WTC11 (cell line): ENCODE data around the gene DDRGK1.

Experiments
- ATF3 ChIP-seq: sonication (generic); formaldehyde crosslinking; conservative IDR thresholded peaks from 2 replicates; pipeline ENCODE4 v1.8.1; 2022; ENCODE audit warnings: mild to moderate bottlenecking, missing genetic modification reagents
- CTCF ChIP-seq: fragments of 200-600 bp; IDR thresholded peaks from 2 replicates; pipeline ENCODE4 v1.8.0; 2022; ENCODE audit warnings: antibody characterized with exemption
- ESRRA ChIP-seq: sonication (generic); formaldehyde crosslinking; IDR thresholded peaks from 2 replicates; pipeline ENCODE4 v1.8.1; 2022; ENCODE audit warnings: mild to moderate bottlenecking, missing genetic modification reagents, borderline replicate concordance
- FOXJ3 ChIP-seq: sonication (generic); formaldehyde crosslinking; IDR thresholded peaks from 2 replicates; pipeline ENCODE4 v1.9.0; 2021; ENCODE audit warnings: missing genetic modification reagents, mild to moderate bottlenecking, borderline replicate concordance
- FOXK1 ChIP-seq: sonication (generic); formaldehyde crosslinking; IDR thresholded peaks from 2 replicates; pipeline ENCODE4 v1.8.0; 2022; ENCODE audit warnings: mild to moderate bottlenecking, moderate library complexity, missing genetic modification reagents
- GRHL2 ChIP-seq: fragments of 250-450 bp; sonication (Bioruptor Pico); IDR thresholded peaks from 2 replicates; pipeline ENCODE4 v1.8.0; 2022; ENCODE audit warnings: mild to moderate bottlenecking, moderate library complexity; ENCODE audit not compliant: insufficient replicate concordance, severe bottlenecking
- IRF2 ChIP-seq: sonication (generic); formaldehyde crosslinking; IDR thresholded peaks from 2 replicates; pipeline ENCODE4 v1.8.0; 2022; ENCODE audit warnings: low read depth, missing genetic modification reagents, borderline replicate concordance
- TEAD4 ChIP-seq: sonication (generic); formaldehyde crosslinking; IDR thresholded peaks from 2 replicates; pipeline ENCODE4 v1.8.0; 2022; ENCODE audit warnings: mild to moderate bottlenecking, missing genetic modification reagents
- TP53 ChIP-seq: sonication (generic); formaldehyde crosslinking; IDR thresholded peaks from 2 replicates; pipeline ENCODE4 v1.8.1; 2023; ENCODE audit warnings: mild to moderate bottlenecking, missing genetic modification reagents
- USF1 ChIP-seq: sonication (generic); formaldehyde crosslinking; IDR thresholded peaks from 2 replicates; pipeline ENCODE4 v1.8.0; 2022; ENCODE audit warnings: mild to moderate bottlenecking, missing genetic modification reagents
- ZNF512 ChIP-seq: sonication (generic); formaldehyde crosslinking; IDR thresholded peaks from 2 replicates; pipeline ENCODE4 v1.8.1; 2022; ENCODE audit warnings: missing genetic modification reagents, borderline replicate concordance
- TF ChIP-seq, protein P1 (sequence below): fragments of 250-450 bp; sonication (Bioruptor Pico); IDR thresholded peaks from 2 replicates; pipeline ENCODE4 v1.9.0; 2021; ENCODE audit warnings: mild to moderate bottlenecking, borderline replicate concordance

- TF ChIP-seq CTCF, result no peak
- TF ChIP-seq GRHL2 (CRISPR knock-in tag), result no peak
- no peak for TF ChIP-seq FOXJ3
- TF ChIP-seq ATF3 (CRISPR knock-in tag), result no peak
- no peak for TF ChIP-seq ZNF512 (CRISPR knock-in tag)
- TF ChIP-seq USF1 (CRISPR knock-in tag), result no peak
- TF ChIP-seq, protein P1, sequence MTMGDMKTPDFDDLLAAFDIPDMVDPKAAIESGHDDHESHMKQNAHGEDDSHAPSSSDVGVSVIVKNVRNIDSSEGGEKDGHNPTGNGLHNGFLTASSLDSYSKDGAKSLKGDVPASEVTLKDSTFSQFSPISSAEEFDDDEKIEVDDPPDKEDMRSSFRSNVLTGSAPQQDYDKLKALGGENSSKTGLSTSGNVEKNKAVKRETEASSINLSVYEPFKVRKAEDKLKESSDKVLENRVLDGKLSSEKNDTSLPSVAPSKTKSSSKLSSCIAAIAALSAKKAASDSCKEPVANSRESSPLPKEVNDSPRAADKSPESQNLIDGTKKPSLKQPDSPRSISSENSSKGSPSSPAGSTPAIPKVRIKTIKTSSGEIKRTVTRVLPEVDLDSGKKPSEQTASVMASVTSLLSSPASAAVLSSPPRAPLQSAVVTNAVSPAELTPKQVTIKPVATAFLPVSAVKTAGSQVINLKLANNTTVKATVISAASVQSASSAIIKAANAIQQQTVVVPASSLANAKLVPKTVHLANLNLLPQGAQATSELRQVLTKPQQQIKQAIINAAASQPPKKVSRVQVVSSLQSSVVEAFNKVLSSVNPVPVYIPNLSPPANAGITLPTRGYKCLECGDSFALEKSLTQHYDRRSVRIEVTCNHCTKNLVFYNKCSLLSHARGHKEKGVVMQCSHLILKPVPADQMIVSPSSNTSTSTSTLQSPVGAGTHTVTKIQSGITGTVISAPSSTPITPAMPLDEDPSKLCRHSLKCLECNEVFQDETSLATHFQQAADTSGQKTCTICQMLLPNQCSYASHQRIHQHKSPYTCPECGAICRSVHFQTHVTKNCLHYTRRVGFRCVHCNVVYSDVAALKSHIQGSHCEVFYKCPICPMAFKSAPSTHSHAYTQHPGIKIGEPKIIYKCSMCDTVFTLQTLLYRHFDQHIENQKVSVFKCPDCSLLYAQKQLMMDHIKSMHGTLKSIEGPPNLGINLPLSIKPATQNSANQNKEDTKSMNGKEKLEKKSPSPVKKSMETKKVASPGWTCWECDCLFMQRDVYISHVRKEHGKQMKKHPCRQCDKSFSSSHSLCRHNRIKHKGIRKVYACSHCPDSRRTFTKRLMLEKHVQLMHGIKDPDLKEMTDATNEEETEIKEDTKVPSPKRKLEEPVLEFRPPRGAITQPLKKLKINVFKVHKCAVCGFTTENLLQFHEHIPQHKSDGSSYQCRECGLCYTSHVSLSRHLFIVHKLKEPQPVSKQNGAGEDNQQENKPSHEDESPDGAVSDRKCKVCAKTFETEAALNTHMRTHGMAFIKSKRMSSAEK (CRISPR knock-in tag), result no peak
- no peak for TF ChIP-seq ESRRA
- no peak for TF ChIP-seq TEAD4 (CRISPR knock-in tag)
- no peak for TF ChIP-seq TP53 (CRISPR knock-in tag)
- no peak for TF ChIP-seq IRF2 (CRISPR knock-in tag)
- TF ChIP-seq FOXK1, result no peak
Measured at GRCh38 chr20:3158968-3159431, 45.5 kb downstream of the DDRGK1 start.
